SH-SY5Y (cell line): Measurements from ENCODE around the gene GLTPD2.

ENCODE experiments used
- GATA2 ChIP-seq: IDR thresholded peaks from 2 replicates; pipeline ENCODE4 v1.6.1; 2011; ENCODE audit warnings: mild to moderate bottlenecking, low read depth, low read length
- GATA3 ChIP-seq: IDR thresholded peaks from 2 replicates; pipeline ENCODE4 v1.6.1; 2011; ENCODE audit warnings: low read depth, mild to moderate bottlenecking, low read length, moderate library complexity

GRCh38 chr17:4751932-4752331 is 36.8 kb upstream of the GLTPD2 start:
- TF ChIP-seq GATA2 (no peak), GATA3 (no peak)
